Activated CD8-positive, alpha-beta memory T cell treated with anti-CD3 and anti-CD28 coated beads for 4 hours (primary cell): ENCODE results near the gene PAFAH1B1.

ENCODE experiments used
- DNase-seq, 2 donors: peaks; one replicate each; pipeline ENCODE4 v3.0.0-alpha.2; 2020; ENCODE audit warnings: low read depth in 2 of 2

The PAFAH1B1 gene

GRCh38 chr17:2719861-2720260, 126.4 kb downstream of the PAFAH1B1 start:
- DNase-seq = no peak

GRCh38 chr17:2721603-2722002, 128.1 kb downstream of the PAFAH1B1 start:
- no peak for DNase-seq

GRCh38 chr17:2722611-2723010, 129.2 kb downstream of the PAFAH1B1 start:
- DNase-seq = no peak

- DNase-seq = no peak
Measured at GRCh38 chr17:2723505-2723996, 130.1 kb downstream of the PAFAH1B1 start.

GRCh38 chr17:2723997-2724783, 130.7 kb downstream of the PAFAH1B1 start:
- DNase-seq = no peak

- no peak for DNase-seq
Measured at GRCh38 chr17:2724784-2725164, 131.3 kb downstream of the PAFAH1B1 start.

GRCh38 chr17:2730764-2731353, 137.4 kb downstream of the PAFAH1B1 start:
- no peak for DNase-seq

GRCh38 chr17:2731807-2732206, 138.4 kb downstream of the PAFAH1B1 start:
- no peak for DNase-seq

- no peak for DNase-seq
Measured at GRCh38 chr17:2734939-2735338, 141.5 kb downstream of the PAFAH1B1 start.
